Left lung (tissue), 10 donors: ENCODE measurements around the gene ZNF830. TPM values are rescaled to one million over a fixed set of nuclear protein-coding genes. Genes with fewer than 3 reads are reported as not detected.

Experiments used
- ATAC-seq: fragments of 200-7000 bp; cut with Tn5 transposase; one replicate; pipeline ENCODE4 v1.9.1; 2020; ENCODE audit warnings: moderate library complexity
- DNase-seq, 4 donors: peaks; one replicate each; pipeline ENCODE4 v3.0.0-alpha.2; 2013 to 2020
- H3K27ac ChIP-seq, 2 donors: fragments of 200-600 bp; sonication (generic) in 1 of 2; one replicate each; pipeline versions ENCODE4 v1.5.0 to v1.8.0; 2020 to 2021
- H3K27me3 ChIP-seq, 2 donors: fragments of 200-600 bp; sonication (generic) in 1 of 2; one replicate each; pipeline versions ENCODE4 v1.5.0 to v1.8.0; 2020 to 2021
- H3K36me3 ChIP-seq, 2 donors: fragments of 200-600 bp; sonication (generic) in 1 of 2; one replicate each; pipeline versions ENCODE4 v1.5.0 to v1.8.0; 2020 to 2021
- H3K4me1 ChIP-seq, 2 donors: fragments of 200-600 bp; one replicate each; pipeline ENCODE4 v1.8.0; 2021
- H3K4me3 ChIP-seq, 2 donors: fragments of 200-600 bp; sonication (generic) in 1 of 2; one replicate each; pipeline versions ENCODE4 v1.5.0 to v1.8.0; 2020 to 2021; ENCODE audit warnings: mild to moderate bottlenecking in 1 of 2
- H3K9me3 ChIP-seq, 2 donors: fragments of 200-600 bp; sonication (generic) in 1 of 2; one replicate each; pipeline versions ENCODE4 v1.5.0 to v1.8.0; 2020 to 2021
- intact Hi-C, 2 donors: fragments of 100-400 bp; cut with DNase I; formaldehyde crosslinking; loops; one replicate each; pipeline versions ENCODE4 v1.11.2 to v1.14.2; 2022
- polyA plus RNA-seq, 6 donors: library from polyadenylated mRNA; unstranded; fragments of 120-200 nt; gene quantifications; one replicate each; pipeline ENCODE4 v1.2.1, GENCODE V29; 2013; ENCODE audit not compliant: insufficient read length in 6 of 6
- total RNA-seq, 2 donors: library from RNA; stranded (reverse); fragmentation: NEBNext Ultra II Directional; extraction: Animal tissue kit (Norgen Biotek cat#: 25700); gene quantifications; one replicate each; pipeline ENCODE4 v1.2.1, GENCODE V29; 2021
- TF ChIP-seq, protein P1 (sequence below), 2 donors: fragments of 200-600 bp; sonication (generic) in 1 of 2; IDR thresholded peaks; one replicate each; pipeline versions ENCODE4 v1.5.0 to v1.8.0; 2021; ENCODE audit warnings: antibody characterized with exemption in 2 of 2
- donor health status: DM: no; HTN: yes; CAD: no.
- donor health status: DM: no; HTN: no; CAD: no.

The ZNF830 gene
- total and polyA plus RNA-seq, 8 donors: 11.8 to 27.5 (median 21.2) TPM

DNA sequence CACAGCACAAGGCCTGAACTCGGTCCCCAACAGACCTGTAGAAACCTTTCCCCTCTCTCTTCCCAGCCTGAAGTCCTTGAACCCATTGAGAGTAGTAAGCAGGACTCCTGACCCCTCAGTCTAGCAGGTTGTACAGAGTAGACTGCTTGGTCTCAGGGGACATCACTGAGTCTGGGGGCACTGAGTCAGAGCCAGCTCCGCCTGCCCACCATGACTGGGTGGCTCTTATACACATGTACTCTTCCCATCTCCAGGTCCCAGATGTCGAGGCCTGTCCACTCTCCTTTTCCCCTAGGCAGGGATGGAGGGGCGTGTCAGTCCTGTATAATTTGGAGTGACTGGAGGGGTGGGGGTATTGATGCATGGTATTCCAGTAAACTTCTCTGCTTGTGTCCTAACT lies 42.4 kb downstream of the ZNF830 start:
- ATAC-seq: no peak
- TF ChIP-seq, protein P1, sequence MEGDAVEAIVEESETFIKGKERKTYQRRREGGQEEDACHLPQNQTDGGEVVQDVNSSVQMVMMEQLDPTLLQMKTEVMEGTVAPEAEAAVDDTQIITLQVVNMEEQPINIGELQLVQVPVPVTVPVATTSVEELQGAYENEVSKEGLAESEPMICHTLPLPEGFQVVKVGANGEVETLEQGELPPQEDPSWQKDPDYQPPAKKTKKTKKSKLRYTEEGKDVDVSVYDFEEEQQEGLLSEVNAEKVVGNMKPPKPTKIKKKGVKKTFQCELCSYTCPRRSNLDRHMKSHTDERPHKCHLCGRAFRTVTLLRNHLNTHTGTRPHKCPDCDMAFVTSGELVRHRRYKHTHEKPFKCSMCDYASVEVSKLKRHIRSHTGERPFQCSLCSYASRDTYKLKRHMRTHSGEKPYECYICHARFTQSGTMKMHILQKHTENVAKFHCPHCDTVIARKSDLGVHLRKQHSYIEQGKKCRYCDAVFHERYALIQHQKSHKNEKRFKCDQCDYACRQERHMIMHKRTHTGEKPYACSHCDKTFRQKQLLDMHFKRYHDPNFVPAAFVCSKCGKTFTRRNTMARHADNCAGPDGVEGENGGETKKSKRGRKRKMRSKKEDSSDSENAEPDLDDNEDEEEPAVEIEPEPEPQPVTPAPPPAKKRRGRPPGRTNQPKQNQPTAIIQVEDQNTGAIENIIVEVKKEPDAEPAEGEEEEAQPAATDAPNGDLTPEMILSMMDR (IDR thresholded peaks at IDR 0.05): no peak
- Histone ChIP-seq H3K27me3 (no peaks in the 10 kb centered on the region), H3K9me3 (no peaks in the 10 kb centered on the region), H3K36me3 (peaks cover 0 to 94% of the 10 kb centered on the region in 2 donors), H3K27ac (no peak overlapping the region), H3K4me3 (no peak overlapping the region), H3K4me1 (no peaks in the 10 kb centered on the region)
- intact Hi-C loops: loop anchor here in 1 of 2 donors (10.0 kb wide), 1 partner anchor 81 kb away; no protein-coding TSS in a partner anchor
- no peak for DNase-seq

DNA sequence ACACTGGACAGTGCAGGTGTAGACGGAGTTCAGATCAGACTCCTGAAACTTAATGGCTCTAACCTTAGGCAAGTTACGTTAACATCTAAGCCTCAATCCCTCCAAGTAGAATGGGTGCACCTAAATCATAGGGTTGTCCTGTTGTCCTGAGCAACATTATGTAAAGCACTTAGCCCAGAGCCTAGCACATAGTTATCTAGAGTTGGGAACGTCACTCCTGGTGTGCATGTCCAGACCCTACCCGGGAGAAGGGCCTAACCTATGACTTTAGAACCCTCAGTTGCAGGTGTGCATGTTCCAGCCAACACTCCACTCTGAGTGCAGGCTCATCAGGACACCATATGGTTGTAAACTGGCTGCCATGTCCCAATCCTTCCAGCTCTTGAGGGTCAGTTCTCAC lies 45.0 kb downstream of the ZNF830 start:
- no peak for DNase-seq
- H3K36me3 ChIP-seq: peaks cover 0 to 96% of the 10 kb centered on the region in 2 donors
- H3K4me3 ChIP-seq: no peak overlapping the region
- no peak overlapping the region for H3K27ac ChIP-seq
- no peak for ATAC-seq
- H3K27me3 ChIP-seq: no peaks in the 10 kb centered on the region
- intact Hi-C loops: loop anchor here in 1 of 2 donors (10.0 kb wide), 1 partner anchor 78 kb away; no protein-coding TSS in a partner anchor
- no peaks in the 10 kb centered on the region for H3K9me3 ChIP-seq
- TF ChIP-seq, protein P1 (IDR thresholded peaks at IDR 0.05): no peak
- no peaks in the 10 kb centered on the region for H3K4me1 ChIP-seq

DNA sequence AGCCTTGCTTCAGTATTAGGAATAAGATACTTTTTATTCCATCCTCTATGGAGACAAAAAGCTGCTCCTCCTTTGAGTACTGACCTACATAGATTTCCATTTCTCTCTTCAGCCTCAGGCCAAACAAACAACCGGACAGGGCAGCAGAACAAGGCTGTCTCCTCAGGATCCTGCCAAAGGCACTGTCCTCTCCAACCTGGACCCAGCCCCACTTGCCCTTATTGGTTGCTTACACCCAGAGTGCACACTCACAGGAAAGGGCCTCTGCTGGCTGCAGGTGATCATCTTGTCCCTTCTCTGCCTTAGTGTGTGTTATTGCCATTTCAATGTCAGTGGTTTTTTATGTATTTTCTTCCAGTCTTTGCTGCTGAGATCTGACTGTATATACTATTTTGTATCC lies 45.6 kb downstream of the ZNF830 start:
- intact Hi-C loops: loop anchor here in 1 of 2 donors (10.0 kb wide), 1 partner anchor 78 kb away; no protein-coding TSS in a partner anchor
- no peak for ATAC-seq
- H3K36me3 ChIP-seq: peaks cover 0 to 96% of the 10 kb centered on the region in 2 donors

DNA sequence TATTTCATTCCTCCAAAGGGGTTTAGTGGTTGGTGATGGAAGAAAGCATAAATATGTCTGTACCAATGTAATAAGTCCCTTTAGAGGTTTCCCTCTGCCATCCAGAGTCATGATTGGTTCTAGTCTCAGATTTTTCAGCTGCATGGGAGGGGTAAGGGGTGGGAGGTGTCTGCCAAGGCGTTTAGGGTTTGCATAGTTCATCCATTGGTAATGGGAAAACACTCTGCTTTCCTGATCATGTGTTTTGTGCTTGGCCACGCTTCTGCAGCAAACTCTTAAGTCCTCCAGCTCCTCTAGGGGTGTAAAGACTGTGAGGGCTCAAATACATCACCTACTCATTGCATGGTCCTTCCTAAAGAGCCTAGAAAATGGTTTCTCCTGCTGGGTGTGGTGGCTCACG lies 48.8 kb downstream of the ZNF830 start:
- Histone ChIP-seq H3K9me3 (no peaks in the 10 kb centered on the region), H3K27me3 (no peaks in the 10 kb centered on the region), H3K4me1 (no peaks in the 10 kb centered on the region), H3K36me3 (peaks cover 0 to 91% of the 10 kb centered on the region in 2 donors), H3K27ac (no peak overlapping the region), H3K4me3 (no peak overlapping the region)
- ATAC-seq (no peak), DNase-seq (no peak)
- intact Hi-C loops: no loop called here
- TF ChIP-seq, protein P1 (IDR thresholded peaks at IDR 0.05): no peak

More for the DNA sequence above, 45.6 kb downstream of the ZNF830 start:
- H3K4me1 ChIP-seq: no peaks in the 10 kb centered on the region
- H3K9me3 ChIP-seq: no peaks in the 10 kb centered on the region
- TF ChIP-seq, protein P1 (IDR thresholded peaks at IDR 0.05): no peak
- no peak overlapping the region for H3K4me3 ChIP-seq
- H3K27me3 ChIP-seq: no peaks in the 10 kb centered on the region
- no peak overlapping the region for H3K27ac ChIP-seq
- DNase-seq: no peak

DNA sequence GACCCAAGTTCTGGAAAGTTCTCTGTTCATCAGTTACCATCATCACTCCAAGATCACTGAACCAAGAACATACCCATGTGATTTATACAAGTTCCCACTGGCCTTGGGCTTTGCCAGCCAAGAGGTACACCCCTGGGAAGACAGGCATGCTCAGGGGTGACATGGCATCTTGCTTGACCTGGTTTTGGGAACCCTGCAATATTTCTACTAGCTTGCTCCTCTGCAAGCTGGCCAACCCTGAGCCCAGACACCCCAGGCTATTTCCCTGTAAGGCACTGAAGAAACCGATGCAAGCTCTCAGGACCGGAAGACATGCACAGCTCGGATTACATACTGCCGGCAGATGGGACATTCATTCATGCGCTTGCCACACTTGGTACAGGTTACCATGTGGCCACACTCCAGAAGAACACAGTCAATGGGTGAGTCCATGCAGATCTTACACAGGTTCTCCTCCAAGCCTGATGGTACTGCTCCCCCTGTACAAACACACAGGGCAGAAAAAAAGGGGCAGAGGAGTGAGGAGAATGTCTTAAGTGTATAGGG lies 50.4 kb downstream of the ZNF830 start:
- TF ChIP-seq, protein P1 (IDR thresholded peaks at IDR 0.05): no peak
- H3K9me3 ChIP-seq: no peaks in the 10 kb centered on the region
- DNase-seq (no peak), ATAC-seq (no peak)
- peaks cover 0 to 94% of the 10 kb centered on the region in 2 donors for H3K36me3 ChIP-seq
- intact Hi-C loops: no loop called here
- no peak overlapping the region for H3K4me3 ChIP-seq
- H3K27ac ChIP-seq: no peak overlapping the region
- no peaks in the 10 kb centered on the region for H3K4me1 ChIP-seq
- no peaks in the 10 kb centered on the region for H3K27me3 ChIP-seq

Other genes with a start within 250 kb of the ZNF830 start
- gene CCT6B, start 80 bp upstream of the ZNF830 start, total RNA-seq: 1 to 10 TPM in 1 of 2 donors, under 1 TPM in 1; 0.58 to 2.0 TPM
- gene CCT6B, start 80 bp upstream of the ZNF830 start, polyA plus RNA-seq: 1 to 10 TPM; 2.9 to 5.1 (median 3.8) TPM
- gene LIG3, start 19.0 kb downstream of the ZNF830 start, total RNA-seq: 10 to 100 TPM; 27.5 to 30.1 TPM
- 10 to 100 TPM; 27.3 to 43.7 (median 35.3) TPM for gene LIG3, start 19.0 kb downstream of the ZNF830 start, polyA plus RNA-seq
- 10 to 100 TPM; 22.2 to 42.0 TPM for gene RFFL, start 102.2 kb downstream of the ZNF830 start, total RNA-seq
- gene RFFL, start 102.2 kb downstream of the ZNF830 start, polyA plus RNA-seq: 10 to 100 TPM; 19.6 to 24.1 (median 22.2) TPM
- gene RAD51D, start 158.3 kb downstream of the ZNF830 start, total RNA-seq: 10 to 100 TPM; 13.6 to 20.8 TPM
- 10 to 100 TPM; 15.4 to 18.0 (median 16.4) TPM for gene RAD51D, start 158.3 kb downstream of the ZNF830 start, polyA plus RNA-seq
- not detected for gene FNDC8, start 160.1 kb downstream of the ZNF830 start, total RNA-seq
- under 1 TPM in 5 of 6 donors, not detected in 1; 0.20 to 0.34 (median 0.25) TPM for gene FNDC8, start 160.1 kb downstream of the ZNF830 start, polyA plus RNA-seq
- gene NLE1, start 180.8 kb downstream of the ZNF830 start, total RNA-seq: 10 to 100 TPM in 1 of 2 donors, 1 to 10 TPM in 1; 8.7 to 15.3 TPM
- 10 to 100 TPM; 18.1 to 23.0 (median 20.7) TPM for gene NLE1, start 180.8 kb downstream of the ZNF830 start, polyA plus RNA-seq
- under 1 TPM; 0.20 to 0.65 TPM for gene UNC45B, start 186.3 kb downstream of the ZNF830 start, total RNA-seq
- gene UNC45B, start 186.3 kb downstream of the ZNF830 start, polyA plus RNA-seq: under 1 TPM; 0.25 to 0.43 (median 0.39) TPM
- not detected for gene SLC35G3, start 232.9 kb downstream of the ZNF830 start, total RNA-seq
- not detected for gene SLC35G3, start 232.9 kb downstream of the ZNF830 start, polyA plus RNA-seq